B cell (primary cell): ENCODE data around the gene CSF1. TPM values are rescaled to one million over a fixed set of nuclear protein-coding genes. Genes with fewer than 3 reads are reported as not detected.

Experiments used
- ATAC-seq: fragments of 200-7000 bp; cut with Tn5 transposase; one replicate; pipeline ENCODE4 v1.10.0; 2021; ENCODE audit warnings: low read depth, mild to moderate bottlenecking, moderate number of reproducible peaks, moderate library complexity
- CTCF ChIA-PET: fragments of 350-600 bp; sonication (Branson Sonifier 250); formaldehyde crosslinking; loops from one replicate; lab custom pipeline; 2021; ENCODE audit warnings: antibody characterized with exemption, inconsistent platforms; lab: Charles Lee
- POLR2A ChIA-PET: fragments of 350-600 bp; sonication (Branson Sonifier 250); formaldehyde crosslinking; loops from one replicate; lab custom pipeline; 2021; ENCODE audit warnings: antibody characterized with exemption; lab: Charles Lee
- DNase-seq: peaks from one replicate; pipeline ENCODE4 v3.0.0; 2013
- H2AFZ ChIP-seq: 2 replicates; pipeline ENCODE4 v1.6.1; 2012; ENCODE audit warnings: mild to moderate bottlenecking, low read depth, low read length; ENCODE audit not compliant: insufficient read depth, poor library complexity, severe bottlenecking
- H3K27ac ChIP-seq, 2 donors: 1 replicate in 1 of 2; 2 replicates in 1 of 2; pipeline ENCODE4 v1.5.1; 2012 to 2013; ENCODE audit warnings: low read length in 2 of 2, mild to moderate bottlenecking in 2 of 2, moderate library complexity in 1 of 2
- H3K27me3 ChIP-seq, 4 experiments: fragments of 200-600 bp in 1 of 4; sonication (generic) in 1 of 4; replicated peaks in 1 of 4; 1 replicate in 2 of 4; 2 replicates in 2 of 4; pipeline versions ENCODE4 v1.6.1 to v1.7.0; 2013 to 2016; ENCODE audit warnings: low read length in 3 of 4, mild to moderate bottlenecking in 2 of 4, mixed read lengths in 1 of 4, moderate library complexity in 1 of 4; ENCODE audit not compliant: insufficient read depth in 4 of 4, control insufficient read depth in 3 of 4; ENCODE audit errors: control extremely low read depth in 1 of 4
- H3K36me3 ChIP-seq, 2 experiments: replicated peaks in 1 of 2; 1 replicate in 1 of 2; 2 replicates in 1 of 2; pipeline versions ENCODE4 v1.6.1 to v1.7.1; 2013; ENCODE audit warnings: low read length in 1 of 2; ENCODE audit not compliant: insufficient read depth in 2 of 2, control insufficient read depth in 1 of 2; ENCODE audit errors: control extremely low read depth in 1 of 2, extremely low read depth in 1 of 2
- H3K4me1 ChIP-seq, 2 donors: fragments of 200-600 bp in 1 of 2; sonication (generic) in 1 of 2; 1 replicate in 1 of 2; 2 replicates in 1 of 2; pipeline versions ENCODE4 v1.5.1 to v1.6.1; 2013 to 2017; ENCODE audit warnings: low read length in 2 of 2; ENCODE audit not compliant: control insufficient read depth in 2 of 2, insufficient read depth in 2 of 2
- H3K4me2 ChIP-seq: replicated peaks from 2 replicates; pipeline ENCODE3; 2012; ENCODE audit warnings: mild to moderate bottlenecking, low read depth, low read length; ENCODE audit not compliant: poor library complexity, severe bottlenecking
- H3K4me3 ChIP-seq, 5 experiments: fragments of 200-600 bp in 1 of 5; sonication (generic) in 1 of 5; 1 replicate in 3 of 5; 2 replicates in 2 of 5; pipeline versions ENCODE4 v1.5.1 to v1.7.0; 2011 to 2016; ENCODE audit warnings: low read length in 4 of 5, mild to moderate bottlenecking in 4 of 5, low read depth in 2 of 5, control low read depth in 1 of 5, moderate library complexity in 1 of 5; ENCODE audit not compliant: insufficient read depth in 1 of 5; ENCODE audit errors: control extremely low read depth in 1 of 5, extremely low read depth in 1 of 5
- H3K79me2 ChIP-seq: fragments of 200-600 bp; sonication (generic); one replicate; pipeline ENCODE4 v1.6.0; 2016; ENCODE audit warnings: low read length; ENCODE audit not compliant: control insufficient read depth, insufficient read depth
- H3K9ac ChIP-seq: fragments of 200-600 bp; sonication (generic); 2 replicates; pipeline ENCODE4 v1.6.1; 2017; ENCODE audit warnings: mild to moderate bottlenecking, low read length, moderate library complexity
- H3K9me3 ChIP-seq, 3 donors: one replicate each; pipeline versions ENCODE4 v1.6.1 to v1.7.1; 2013; ENCODE audit warnings: low read length in 2 of 3; ENCODE audit not compliant: control insufficient read depth in 2 of 3, insufficient read depth in 1 of 3; ENCODE audit errors: control extremely low read depth in 1 of 3
- H4K20me1 ChIP-seq: 2 replicates; pipeline ENCODE4 v1.6.0; 2012; ENCODE audit warnings: mild to moderate bottlenecking, low read length; ENCODE audit not compliant: insufficient read depth, control insufficient read depth, poor library complexity, severe bottlenecking
- H3K27ac Mint-ChIP-seq: one replicate; pipeline ENCODE4 v1.8.0; 2021; ENCODE audit warnings: mixed read lengths
- H3K27me3 Mint-ChIP-seq: one replicate; pipeline ENCODE4 v1.8.0; 2021; ENCODE audit warnings: mixed read lengths
- H3K4me1 Mint-ChIP-seq: one replicate; pipeline ENCODE4 v1.8.0; 2021; ENCODE audit warnings: mixed read lengths
- H3K4me3 Mint-ChIP-seq: one replicate; pipeline ENCODE4 v1.8.0; 2021; ENCODE audit warnings: mixed read lengths
- H3K9me3 Mint-ChIP-seq: one replicate; pipeline ENCODE4 v1.8.0; 2022; ENCODE audit warnings: mixed read lengths; ENCODE audit not compliant: insufficient read depth
- CTCF ChIP-seq: fragments of 200-600 bp; IDR thresholded peaks from one replicate; pipeline ENCODE4 v1.8.0; 2022; ENCODE audit warnings: antibody characterized with exemption, mild to moderate bottlenecking
- EZH2 ChIP-seq: IDR thresholded peaks from 2 replicates; pipeline ENCODE4 v1.6.1; 2012; ENCODE audit warnings: borderline replicate concordance, low read depth, mild to moderate bottlenecking, moderate library complexity, low read length; ENCODE audit not compliant: insufficient read depth, poor library complexity, severe bottlenecking
- WGBS: methylation state at CpG from one replicate; pipeline ENCODE4 v1.1.5; 2013; ENCODE audit warnings: missing lambda C conversion rate; ENCODE audit not compliant: insufficient coverage; 5-methylcytosine and 5-hydroxymethylcytosine counted together
- intact Hi-C: fragments of 100-400 bp; cut with micrococcal nuclease; formaldehyde crosslinking; loops from one replicate; pipeline ENCODE4 v1.10.0; 2022
- polyA plus RNA-seq: library from polyadenylated mRNA; depleted of rRNA; stranded (reverse); fragments of >200 nt; gene quantifications from 2 replicates; pipeline ENCODE4 v1.2.3, GENCODE V29; 2012
- total RNA-seq, 2 donors: library from RNA; stranded (reverse); fragments of 120-200 nt in 1 of 2; gene quantifications; 1 replicate in 1 of 2; 2 replicates in 1 of 2; pipeline versions ENCODE4 v1.2.3 to v1.2.4, GENCODE V29; 2013 to 2022

Gene CSF1
- total and polyA plus RNA-seq, 2 donors (not counting 1 experiment from before 2014, with no cell fraction given): 0.55 to 4.2 TPM

GRCh38 chr1:109880971-109881894, 29.4 kb upstream of the CSF1 start:
- H4K20me1 ChIP-seq: no peaks in the 10 kb centered on the region
- Mint-ChIP-seq H3K9me3 (no peaks in the 10 kb centered on the region), H3K4me3 (no peak overlapping the region), H3K27ac (no peak overlapping the region), H3K4me1 (peaks cover 33% of the 10 kb centered on the region), H3K27me3 (peaks cover 3% of the 10 kb centered on the region)
- H3K9me3 ChIP-seq: no peaks in the 10 kb centered on the region
- DNase-seq (no peak), ATAC-seq (no peak)
- intact Hi-C loops: no loop called here
- CTCF ChIA-PET: interaction anchor here (1.3 kb wide), 1 partner anchor 104 kb away, joined by 4 read pairs; no protein-coding TSS in a partner anchor
- POLR2A ChIA-PET: no interaction called here
- H2AFZ ChIP-seq: no peak overlapping the region
- no peak overlapping the region for H3K4me3 ChIP-seq
- no peak overlapping the region for H3K4me2 ChIP-seq
- H3K9ac ChIP-seq: no peak overlapping the region
- 95% methylated on average over 9 of the region's 20 CpGs for WGBS
- H3K79me2 ChIP-seq: no peaks in the 10 kb centered on the region
- H3K27me3 ChIP-seq: peaks cover 0 to 6% (median 2%) of the 10 kb centered on the region in 4 experiments
- H3K27ac ChIP-seq: no peak overlapping the region
- H3K4me1 ChIP-seq: peaks cover 22 to 29% of the 10 kb centered on the region in 2 donors
- H3K36me3 ChIP-seq: no peaks in the 10 kb centered on the region
- TF ChIP-seq CTCF (no peak), EZH2 (no peak)

- Histone ChIP-seq H3K79me2 (no peaks in the 10 kb centered on the region), H3K4me1 (peaks cover 22 to 29% of the 10 kb centered on the region in 2 donors), H3K36me3 (no peaks in the 10 kb centered on the region), H3K9ac (no peak overlapping the region), H4K20me1 (no peaks in the 10 kb centered on the region), H3K27ac (no peak overlapping the region), H3K9me3 (no peaks in the 10 kb centered on the region), H3K4me2 (no peak overlapping the region), H2AFZ (no peak overlapping the region), H3K4me3 (no peak overlapping the region), H3K27me3 (peaks cover 0 to 6% (median 2%) of the 10 kb centered on the region in 4 experiments)
- no peak for ATAC-seq
- Mint-ChIP-seq H3K27ac (no peak overlapping the region), H3K4me3 (no peak overlapping the region), H3K27me3 (peaks cover 3% of the 10 kb centered on the region), H3K9me3 (no peaks in the 10 kb centered on the region), H3K4me1 (peaks cover 33% of the 10 kb centered on the region)
- intact Hi-C loops: no loop called here
- no peak for DNase-seq
- 98% methylated on average over 4 of the region's 4 CpGs for WGBS
- ChIA-PET POLR2A (no interaction called here), CTCF (no interaction called here)
- TF ChIP-seq CTCF (no peak), EZH2 (no peak)
Observed at GRCh38 chr1:109881906-109882287, 28.8 kb upstream of the CSF1 start.
